B cell (primary cell): Measurements from ENCODE around the gene TTLL10. TPM values are rescaled to one million over a fixed set of nuclear protein-coding genes. Genes with fewer than 3 reads are reported as not detected.

Source experiments
- ATAC-seq: fragments of 200-7000 bp; cut with Tn5 transposase; one replicate; pipeline ENCODE4 v1.10.0; 2021; ENCODE audit warnings: low read depth, mild to moderate bottlenecking, moderate number of reproducible peaks, moderate library complexity
- CTCF ChIA-PET: fragments of 350-600 bp; sonication (Branson Sonifier 250); formaldehyde crosslinking; loops from one replicate; lab custom pipeline; 2021; ENCODE audit warnings: antibody characterized with exemption, inconsistent platforms; lab: Charles Lee
- POLR2A ChIA-PET: fragments of 350-600 bp; sonication (Branson Sonifier 250); formaldehyde crosslinking; loops from one replicate; lab custom pipeline; 2021; ENCODE audit warnings: antibody characterized with exemption; lab: Charles Lee
- DNase-seq: peaks from one replicate; pipeline ENCODE4 v3.0.0; 2013
- H2AFZ ChIP-seq: 2 replicates; pipeline ENCODE4 v1.6.1; 2012; ENCODE audit warnings: mild to moderate bottlenecking, low read depth, low read length; ENCODE audit not compliant: insufficient read depth, poor library complexity, severe bottlenecking
- H3K27ac ChIP-seq, 2 donors: 1 replicate in 1 of 2; 2 replicates in 1 of 2; pipeline ENCODE4 v1.5.1; 2012 to 2013; ENCODE audit warnings: low read length in 2 of 2, mild to moderate bottlenecking in 2 of 2, moderate library complexity in 1 of 2
- H3K27me3 ChIP-seq, 4 experiments: fragments of 200-600 bp in 1 of 4; sonication (generic) in 1 of 4; replicated peaks in 1 of 4; 1 replicate in 2 of 4; 2 replicates in 2 of 4; pipeline versions ENCODE4 v1.6.1 to v1.7.0; 2013 to 2016; ENCODE audit warnings: low read length in 3 of 4, mild to moderate bottlenecking in 2 of 4, mixed read lengths in 1 of 4, moderate library complexity in 1 of 4; ENCODE audit not compliant: insufficient read depth in 4 of 4, control insufficient read depth in 3 of 4; ENCODE audit errors: control extremely low read depth in 1 of 4
- H3K36me3 ChIP-seq, 2 experiments: replicated peaks in 1 of 2; 1 replicate in 1 of 2; 2 replicates in 1 of 2; pipeline versions ENCODE4 v1.6.1 to v1.7.1; 2013; ENCODE audit warnings: low read length in 1 of 2; ENCODE audit not compliant: insufficient read depth in 2 of 2, control insufficient read depth in 1 of 2; ENCODE audit errors: control extremely low read depth in 1 of 2, extremely low read depth in 1 of 2
- H3K4me1 ChIP-seq, 2 donors: fragments of 200-600 bp in 1 of 2; sonication (generic) in 1 of 2; 1 replicate in 1 of 2; 2 replicates in 1 of 2; pipeline versions ENCODE4 v1.5.1 to v1.6.1; 2013 to 2017; ENCODE audit warnings: low read length in 2 of 2; ENCODE audit not compliant: control insufficient read depth in 2 of 2, insufficient read depth in 2 of 2
- H3K4me2 ChIP-seq: replicated peaks from 2 replicates; pipeline ENCODE3; 2012; ENCODE audit warnings: mild to moderate bottlenecking, low read depth, low read length; ENCODE audit not compliant: poor library complexity, severe bottlenecking
- H3K4me3 ChIP-seq, 5 experiments: fragments of 200-600 bp in 1 of 5; sonication (generic) in 1 of 5; 1 replicate in 3 of 5; 2 replicates in 2 of 5; pipeline versions ENCODE4 v1.5.1 to v1.7.0; 2011 to 2016; ENCODE audit warnings: low read length in 4 of 5, mild to moderate bottlenecking in 4 of 5, low read depth in 2 of 5, control low read depth in 1 of 5, moderate library complexity in 1 of 5; ENCODE audit not compliant: insufficient read depth in 1 of 5; ENCODE audit errors: control extremely low read depth in 1 of 5, extremely low read depth in 1 of 5
- H3K79me2 ChIP-seq: fragments of 200-600 bp; sonication (generic); one replicate; pipeline ENCODE4 v1.6.0; 2016; ENCODE audit warnings: low read length; ENCODE audit not compliant: control insufficient read depth, insufficient read depth
- H3K9ac ChIP-seq: fragments of 200-600 bp; sonication (generic); 2 replicates; pipeline ENCODE4 v1.6.1; 2017; ENCODE audit warnings: mild to moderate bottlenecking, low read length, moderate library complexity
- H3K9me3 ChIP-seq, 3 donors: one replicate each; pipeline versions ENCODE4 v1.6.1 to v1.7.1; 2013; ENCODE audit warnings: low read length in 2 of 3; ENCODE audit not compliant: control insufficient read depth in 2 of 3, insufficient read depth in 1 of 3; ENCODE audit errors: control extremely low read depth in 1 of 3
- H4K20me1 ChIP-seq: 2 replicates; pipeline ENCODE4 v1.6.0; 2012; ENCODE audit warnings: mild to moderate bottlenecking, low read length; ENCODE audit not compliant: insufficient read depth, control insufficient read depth, poor library complexity, severe bottlenecking
- H3K27ac Mint-ChIP-seq: one replicate; pipeline ENCODE4 v1.8.0; 2021; ENCODE audit warnings: mixed read lengths
- H3K27me3 Mint-ChIP-seq: one replicate; pipeline ENCODE4 v1.8.0; 2021; ENCODE audit warnings: mixed read lengths
- H3K4me1 Mint-ChIP-seq: one replicate; pipeline ENCODE4 v1.8.0; 2021; ENCODE audit warnings: mixed read lengths
- H3K4me3 Mint-ChIP-seq: one replicate; pipeline ENCODE4 v1.8.0; 2021; ENCODE audit warnings: mixed read lengths
- H3K9me3 Mint-ChIP-seq: one replicate; pipeline ENCODE4 v1.8.0; 2022; ENCODE audit warnings: mixed read lengths; ENCODE audit not compliant: insufficient read depth
- CTCF ChIP-seq: fragments of 200-600 bp; IDR thresholded peaks from one replicate; pipeline ENCODE4 v1.8.0; 2022; ENCODE audit warnings: antibody characterized with exemption, mild to moderate bottlenecking
- EZH2 ChIP-seq: IDR thresholded peaks from 2 replicates; pipeline ENCODE4 v1.6.1; 2012; ENCODE audit warnings: borderline replicate concordance, low read depth, mild to moderate bottlenecking, moderate library complexity, low read length; ENCODE audit not compliant: insufficient read depth, poor library complexity, severe bottlenecking
- WGBS: methylation state at CpG from one replicate; pipeline ENCODE4 v1.1.5; 2013; ENCODE audit warnings: missing lambda C conversion rate; ENCODE audit not compliant: insufficient coverage; 5-methylcytosine and 5-hydroxymethylcytosine counted together
- intact Hi-C: fragments of 100-400 bp; cut with micrococcal nuclease; formaldehyde crosslinking; loops from one replicate; pipeline ENCODE4 v1.10.0; 2022
- polyA plus RNA-seq: library from polyadenylated mRNA; depleted of rRNA; stranded (reverse); fragments of >200 nt; gene quantifications from 2 replicates; pipeline ENCODE4 v1.2.3, GENCODE V29; 2012
- total RNA-seq, 2 donors: library from RNA; stranded (reverse); fragments of 120-200 nt in 1 of 2; gene quantifications; 1 replicate in 1 of 2; 2 replicates in 1 of 2; pipeline versions ENCODE4 v1.2.3 to v1.2.4, GENCODE V29; 2013 to 2022

TTLL10 gene
- total and polyA plus RNA-seq, 2 donors (not counting 1 experiment from before 2014, with no cell fraction given): 0.37 to 0.45 TPM

GRCh38 chr1:1140673-1141072, 33.0 kb upstream of the TTLL10 start:
- Histone ChIP-seq H3K79me2 (no peaks in the 10 kb centered on the region), H3K36me3 (no peaks in the 10 kb centered on the region), H4K20me1 (no peaks in the 10 kb centered on the region), H3K4me1 (peaks cover 58 to 72% of the 10 kb centered on the region in 2 donors), H3K27me3 (no peaks in the 10 kb centered on the region), H3K27ac (peak overlapping the region in 1 of 2 donors; percentile 12), H2AFZ (no peak overlapping the region), H3K9ac (no peak overlapping the region), H3K4me3 (no peak overlapping the region), H3K9me3 (peaks cover 0 to 4% (median 0%) of the 10 kb centered on the region in 3 donors), H3K4me2 (no peak overlapping the region)
- Mint-ChIP-seq H3K27me3 (no peaks in the 10 kb centered on the region), H3K9me3 (no peaks in the 10 kb centered on the region), H3K4me3 (no peak overlapping the region), H3K4me1 (peaks cover 48% of the 10 kb centered on the region), H3K27ac (no peak overlapping the region)
- DNase-seq (no peak), ATAC-seq (no peak)
- CTCF ChIA-PET: interaction anchor here (1.2 kb wide), 1 partner anchor 18 kb away, joined by 3 read pairs; no protein-coding TSS in a partner anchor
- POLR2A ChIA-PET: interaction anchor here (0.7 kb wide), 1 partner anchor 18 kb away, joined by 10 read pairs; no protein-coding TSS in a partner anchor
- intact Hi-C loops: no loop called here
- WGBS: 95% methylated on average over 11 of the region's 18 CpGs
- TF ChIP-seq EZH2 (no peak), CTCF (no peak)

- Mint-ChIP-seq H3K4me3 (no peak overlapping the region), H3K27me3 (no peaks in the 10 kb centered on the region), H3K9me3 (no peaks in the 10 kb centered on the region), H3K4me1 (peaks cover 44% of the 10 kb centered on the region), H3K27ac (peak overlapping the region; percentile 63)
- H3K4me2 ChIP-seq: peak overlapping the region; percentile 19
- CTCF ChIA-PET: interaction anchor here (1.2 kb wide), 1 partner anchor 19 kb away, joined by 3 read pairs; no protein-coding TSS in a partner anchor
- ATAC-seq (no peak), DNase-seq (no peak)
- intact Hi-C loops: no loop called here
- no peak overlapping the region for H2AFZ ChIP-seq
- H4K20me1 ChIP-seq: no peaks in the 10 kb centered on the region
- H3K4me1 ChIP-seq: peaks cover 51 to 68% of the 10 kb centered on the region in 2 donors
- H3K27me3 ChIP-seq: no peaks in the 10 kb centered on the region
- H3K9me3 ChIP-seq: no peaks in the 10 kb centered on the region
- no peaks in the 10 kb centered on the region for H3K79me2 ChIP-seq
- H3K27ac ChIP-seq: peak overlapping the region in 1 of 2 donors; percentile 36
- POLR2A ChIA-PET: no interaction called here
- TF ChIP-seq CTCF (no peak), EZH2 (no peak)
- no peak overlapping the region for H3K9ac ChIP-seq
- WGBS: 53% methylated on average over 12 of the region's 25 CpGs
- no peaks in the 10 kb centered on the region for H3K36me3 ChIP-seq
- no peak overlapping the region for H3K4me3 ChIP-seq
These were observed 32.3 kb upstream of the TTLL10 start for GRCh38 chr1:1141244-1141910.
